GM12801 (cell line): Measurements from ENCODE around the gene ATG4B.

Experiments
- TF ChIP-seq, protein P1 (sequence below): IDR thresholded peaks from one replicate; pipeline ENCODE4 v1.5.1; 2011; ENCODE audit warnings: control low read depth; ENCODE audit not compliant: insufficient read length; ENCODE audit errors: extremely low read depth

Gene ATG4B

DNA sequence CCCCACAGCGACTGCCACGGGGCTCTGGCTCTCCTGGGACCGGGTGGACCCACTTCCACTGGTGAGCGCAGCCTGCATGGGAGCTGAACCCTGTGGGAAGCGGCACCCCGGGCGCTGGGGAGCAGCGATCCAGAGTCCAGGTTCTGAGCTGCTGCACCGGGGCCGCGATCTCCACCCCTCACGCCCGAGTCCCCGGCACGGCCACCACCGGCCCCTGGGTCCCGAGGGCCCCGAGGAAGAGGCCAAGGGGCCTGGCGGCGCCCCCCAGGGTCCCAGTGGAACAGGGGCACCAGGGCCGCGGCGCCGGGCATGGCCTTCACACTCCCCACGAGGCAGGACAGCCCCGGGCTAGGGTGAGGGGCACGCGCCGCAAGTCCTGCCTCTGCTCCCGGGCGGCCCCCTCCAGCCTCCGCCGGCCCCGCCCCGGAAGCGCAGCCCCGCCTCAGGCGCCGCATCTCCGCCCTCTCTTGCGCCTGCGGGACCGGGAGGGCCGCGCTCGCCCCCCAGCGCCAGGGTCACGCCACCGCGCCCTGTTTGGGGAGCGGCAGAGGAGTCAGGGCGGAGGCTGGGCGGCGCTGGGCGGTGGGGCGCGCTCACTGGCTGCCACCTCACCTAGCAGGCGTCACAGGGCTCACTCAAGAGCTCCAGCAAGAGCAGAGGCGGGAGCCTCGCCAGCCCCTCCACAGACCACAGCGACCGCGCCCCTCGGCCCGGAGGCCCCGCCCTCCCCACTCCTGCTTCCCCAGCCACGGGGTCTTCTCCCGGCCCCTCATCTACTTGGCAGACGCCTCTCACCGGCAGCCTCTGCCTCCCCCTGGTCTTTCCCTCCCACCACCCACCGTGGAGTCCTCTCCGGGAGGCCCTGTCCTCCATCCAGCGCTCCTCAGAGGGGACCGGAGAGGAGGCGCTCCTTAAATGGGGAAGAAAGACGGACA, 27.4 kb upstream of the ATG4B start:
- TF ChIP-seq, protein P1, sequence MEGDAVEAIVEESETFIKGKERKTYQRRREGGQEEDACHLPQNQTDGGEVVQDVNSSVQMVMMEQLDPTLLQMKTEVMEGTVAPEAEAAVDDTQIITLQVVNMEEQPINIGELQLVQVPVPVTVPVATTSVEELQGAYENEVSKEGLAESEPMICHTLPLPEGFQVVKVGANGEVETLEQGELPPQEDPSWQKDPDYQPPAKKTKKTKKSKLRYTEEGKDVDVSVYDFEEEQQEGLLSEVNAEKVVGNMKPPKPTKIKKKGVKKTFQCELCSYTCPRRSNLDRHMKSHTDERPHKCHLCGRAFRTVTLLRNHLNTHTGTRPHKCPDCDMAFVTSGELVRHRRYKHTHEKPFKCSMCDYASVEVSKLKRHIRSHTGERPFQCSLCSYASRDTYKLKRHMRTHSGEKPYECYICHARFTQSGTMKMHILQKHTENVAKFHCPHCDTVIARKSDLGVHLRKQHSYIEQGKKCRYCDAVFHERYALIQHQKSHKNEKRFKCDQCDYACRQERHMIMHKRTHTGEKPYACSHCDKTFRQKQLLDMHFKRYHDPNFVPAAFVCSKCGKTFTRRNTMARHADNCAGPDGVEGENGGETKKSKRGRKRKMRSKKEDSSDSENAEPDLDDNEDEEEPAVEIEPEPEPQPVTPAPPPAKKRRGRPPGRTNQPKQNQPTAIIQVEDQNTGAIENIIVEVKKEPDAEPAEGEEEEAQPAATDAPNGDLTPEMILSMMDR, result no peak

GRCh38 chr2:241611062-241611461, 26.4 kb upstream of the ATG4B start:
- TF ChIP-seq, protein P1, result no peak

GRCh38 chr2:241612156-241613016, 25.1 kb upstream of the ATG4B start:
- TF ChIP-seq, protein P1, result no peak

- TF ChIP-seq, protein P1, result no peak
These were observed 24.3 kb upstream of the ATG4B start for GRCh38 chr2:241613017-241613780.

- TF ChIP-seq, protein P1, result no peak
These were observed 22.5 kb upstream of the ATG4B start for GRCh38 chr2:241615041-241615440.

DNA sequence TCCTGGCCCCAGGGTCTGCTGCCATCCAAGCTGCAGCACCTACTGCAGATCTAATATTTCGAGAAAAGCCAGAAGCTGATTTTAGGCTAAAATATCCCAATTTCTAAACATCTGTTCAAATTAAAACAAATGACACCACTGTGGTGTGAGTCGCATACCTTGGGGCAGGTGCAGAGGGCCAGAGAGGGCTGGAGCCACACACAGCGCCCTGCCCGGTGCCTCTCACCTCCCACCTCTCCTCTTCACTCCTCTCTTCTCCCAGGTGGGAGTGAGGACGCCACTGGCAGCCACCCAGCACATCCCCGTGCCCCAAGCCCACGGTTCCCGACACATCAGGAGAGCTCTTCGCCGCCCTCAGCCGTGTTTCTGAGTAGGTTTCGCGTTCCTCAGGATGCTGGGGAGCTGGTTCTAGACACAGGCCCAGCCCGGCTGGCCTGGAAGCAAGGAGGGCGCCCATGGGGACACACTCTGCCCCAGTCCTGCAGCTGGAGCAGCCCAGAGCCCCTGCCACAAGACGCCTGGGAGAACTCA, 21.9 kb upstream of the ATG4B start:
- TF ChIP-seq, protein P1, result no peak
